Activated T-cell treated with anti-CD3 and anti-CD28 coated beads, Interleukin-2, amount 50 U/mL, for 48 hours (primary cell): ENCODE results near the gene MLLT6.
A peak's percentile ranks its signal among the peaks of the same experiment; 100 is the strongest.
"Not testable (repeated sequence)": the region's sequence is repeated elsewhere in the genome, so short reads cannot be mapped to it uniquely, and the experiment has no call there.

Experiments used
- DNase-seq, 2 experiments: peaks; one replicate each; pipeline ENCODE4 v3.0.0-alpha.2; 2020

MLLT6 gene

GRCh38 chr17:38709104-38709820 is 4.2 kb downstream of the MLLT6 start:
- DNase-seq, result no peak

GRCh38 chr17:38709864-38710603 is 5.0 kb downstream of the MLLT6 start:
- no peak for DNase-seq

DNA sequence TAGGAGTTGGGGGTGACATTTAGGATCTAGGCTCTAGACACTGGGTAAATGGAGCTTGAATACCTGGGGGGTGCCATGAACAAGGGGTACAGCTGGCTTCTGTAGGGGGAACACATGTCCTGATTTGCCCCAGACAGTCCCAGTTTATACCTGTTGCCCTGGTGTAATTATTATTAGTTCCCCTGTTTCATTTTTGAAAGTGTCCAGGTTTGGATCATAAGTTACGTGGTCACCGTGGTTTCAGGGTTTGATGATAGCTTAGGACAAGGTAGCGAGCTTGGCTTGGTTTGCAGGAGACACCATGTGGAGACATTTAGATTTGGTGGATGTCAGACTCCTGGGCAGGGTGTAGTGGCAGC is 5.5 kb downstream of the MLLT6 start:
- DNase-seq, result no peak

DNA sequence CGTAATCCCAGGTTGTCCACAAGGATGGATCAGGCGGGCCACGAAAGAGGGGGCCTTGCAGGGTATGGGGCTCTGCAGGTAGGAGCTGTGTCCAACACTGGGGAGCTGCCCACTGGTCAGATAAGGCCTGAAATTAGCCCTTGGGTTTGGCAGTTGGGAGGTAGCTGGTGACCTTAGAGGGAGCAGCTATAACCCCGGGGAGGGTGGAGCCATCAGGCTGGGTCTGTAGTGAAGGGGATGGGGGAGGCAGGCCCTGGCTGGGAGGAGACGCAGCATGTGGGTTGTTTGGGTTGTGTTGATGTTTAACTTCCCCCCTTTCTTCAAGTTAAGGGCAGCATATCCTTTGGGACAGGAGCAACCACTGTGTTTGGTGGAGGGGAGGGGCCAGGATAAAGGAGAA is 5.9 kb downstream of the MLLT6 start:
- no peak for DNase-seq

GRCh38 chr17:38711792-38712571 is 6.9 kb downstream of the MLLT6 start:
- DNase-seq, result no peak

DNA sequence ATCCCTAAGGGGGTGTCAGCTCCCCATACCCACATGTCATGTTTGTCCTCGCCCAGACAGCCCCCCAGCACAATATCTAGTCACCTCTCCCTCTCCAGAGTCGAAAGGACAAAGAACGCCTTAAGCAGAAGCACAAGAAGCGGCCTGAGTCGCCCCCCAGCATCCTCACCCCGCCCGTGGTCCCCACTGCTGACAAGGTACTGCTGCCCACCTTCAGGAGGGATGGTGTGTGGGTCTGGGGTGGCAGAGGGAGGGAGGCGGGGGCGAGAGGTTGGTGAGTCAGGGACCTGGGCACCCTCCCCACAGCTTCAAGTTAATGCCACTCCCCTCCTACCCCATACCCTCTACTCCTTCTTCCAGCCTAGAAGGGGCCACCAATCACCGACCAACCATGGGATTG is 7.5 kb downstream of the MLLT6 start:
- DNase-seq, result no peak

- DNase-seq, result no peak
Observed at GRCh38 chr17:38713456-38714075, 8.5 kb downstream of the MLLT6 start.

DNA sequence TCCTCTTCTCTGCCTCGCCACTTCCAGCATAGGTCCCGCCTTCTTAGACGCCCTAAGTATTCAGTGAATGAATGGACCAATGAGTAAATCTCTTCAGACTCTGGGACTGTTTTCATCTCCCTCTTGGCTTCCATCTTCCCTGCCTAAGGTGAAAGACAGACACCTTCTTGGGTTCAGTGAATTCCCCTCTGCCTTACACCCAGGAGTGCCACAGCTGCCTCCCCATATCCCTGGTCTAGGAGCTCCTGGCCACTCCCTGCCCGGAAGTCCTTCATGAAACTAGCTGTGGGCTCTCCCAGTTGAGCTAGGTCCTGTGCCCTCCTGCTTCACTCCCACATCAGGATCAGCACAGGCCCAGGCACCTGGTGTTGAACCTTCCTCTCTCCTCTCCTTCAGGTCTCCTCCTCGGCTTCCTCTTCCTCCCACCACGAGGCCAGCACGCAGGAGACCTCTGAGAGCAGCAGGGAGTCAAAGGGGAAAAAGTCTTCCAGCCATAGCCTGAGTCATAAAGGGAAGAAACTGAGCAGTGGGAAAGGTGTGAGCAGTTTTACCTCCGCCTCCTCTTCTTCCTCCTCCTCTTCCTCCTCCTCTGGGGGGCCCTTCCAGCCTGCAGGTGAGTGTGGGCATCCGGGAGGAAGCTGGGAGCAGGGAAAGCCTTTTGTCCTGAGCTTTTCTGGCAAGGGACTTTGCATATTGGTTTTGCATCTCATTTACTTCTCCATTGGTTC is 10.3 kb downstream of the MLLT6 start:
- DNase-seq, result no peak

DNA sequence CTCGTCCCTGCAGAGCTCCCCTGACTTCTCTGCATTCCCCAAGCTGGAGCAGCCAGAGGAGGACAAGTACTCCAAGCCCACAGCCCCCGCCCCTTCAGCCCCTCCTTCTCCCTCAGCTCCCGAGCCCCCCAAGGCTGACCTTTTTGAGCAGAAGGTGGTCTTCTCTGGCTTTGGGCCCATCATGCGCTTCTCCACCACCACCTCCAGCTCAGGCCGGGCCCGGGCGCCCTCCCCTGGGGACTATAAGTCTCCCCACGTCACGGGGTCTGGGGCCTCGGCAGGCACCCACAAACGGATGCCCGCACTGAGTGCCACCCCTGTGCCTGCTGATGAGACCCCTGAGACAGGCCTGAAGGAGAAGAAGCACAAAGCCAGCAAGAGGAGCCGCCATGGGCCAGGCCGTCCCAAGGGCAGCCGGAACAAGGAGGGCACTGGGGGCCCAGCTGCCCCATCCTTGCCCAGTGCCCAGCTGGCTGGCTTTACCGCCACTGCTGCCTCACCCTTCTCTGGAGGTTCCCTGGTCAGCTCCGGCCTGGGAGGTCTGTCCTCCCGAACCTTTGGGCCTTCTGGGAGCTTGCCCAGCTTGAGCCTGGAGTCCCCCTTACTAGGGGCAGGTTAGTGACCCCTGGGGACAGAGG is 11.4 kb downstream of the MLLT6 start:
- no peak for DNase-seq

DNA sequence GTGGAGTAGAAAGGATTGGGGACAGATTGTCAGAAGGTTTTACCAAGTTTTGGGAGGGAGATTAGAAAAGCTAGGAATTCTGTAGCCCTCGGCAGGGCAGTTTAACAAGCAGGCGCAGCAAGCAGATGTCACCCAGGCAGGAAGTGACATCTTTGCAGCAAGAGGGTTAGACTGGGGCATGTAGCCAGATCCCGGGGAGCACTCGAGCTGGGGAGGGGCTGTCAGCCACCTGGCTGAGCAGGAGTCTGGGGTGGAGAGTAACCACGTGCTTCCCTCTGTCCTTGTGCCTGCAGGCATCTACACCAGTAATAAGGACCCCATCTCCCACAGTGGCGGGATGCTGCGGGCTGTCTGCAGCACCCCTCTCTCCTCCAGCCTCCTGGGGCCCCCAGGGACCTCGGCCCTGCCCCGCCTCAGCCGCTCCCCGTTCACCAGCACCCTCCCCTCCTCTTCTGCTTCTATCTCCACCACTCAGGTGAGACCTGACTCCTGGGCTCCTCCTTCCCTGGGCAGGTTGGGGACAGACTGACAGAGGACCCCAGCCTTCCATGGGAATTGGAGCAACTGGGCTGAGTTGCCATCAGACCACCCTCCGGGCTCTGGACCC is 12.2 kb downstream of the MLLT6 start:
- no peak for DNase-seq

DNA sequence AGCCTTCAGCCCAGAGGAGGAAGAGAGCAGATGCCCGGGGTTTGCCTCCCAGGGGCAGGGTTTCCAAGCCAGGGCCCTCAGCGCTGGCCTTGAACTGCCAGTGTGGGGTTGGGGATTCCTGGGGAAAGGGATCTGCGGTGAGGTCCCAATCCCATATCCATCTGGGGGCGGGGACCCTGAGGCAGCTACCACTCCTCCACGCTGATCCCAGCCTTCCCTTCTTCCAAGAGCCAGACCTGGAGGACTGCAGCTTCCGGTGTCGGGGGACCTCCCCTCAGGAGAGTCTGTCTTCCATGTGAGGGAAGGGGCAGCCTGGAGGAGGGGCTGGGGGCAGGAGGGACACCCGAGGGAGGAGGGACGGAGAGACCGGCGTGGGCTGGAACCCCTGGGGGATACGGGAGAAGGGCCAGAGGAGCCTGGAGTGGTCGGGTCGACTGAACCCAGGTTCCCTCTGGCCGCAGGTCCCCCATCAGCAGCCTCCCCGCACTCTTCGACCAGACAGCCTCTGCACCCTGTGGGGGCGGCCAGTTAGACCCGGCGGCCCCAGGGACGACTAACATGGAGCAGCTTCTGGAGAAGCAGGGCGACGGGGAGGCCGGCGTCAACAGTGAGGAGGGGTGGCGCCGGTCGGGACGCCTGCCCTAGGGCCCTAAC is 14.3 kb downstream of the MLLT6 start:
- no peak for DNase-seq

DNA sequence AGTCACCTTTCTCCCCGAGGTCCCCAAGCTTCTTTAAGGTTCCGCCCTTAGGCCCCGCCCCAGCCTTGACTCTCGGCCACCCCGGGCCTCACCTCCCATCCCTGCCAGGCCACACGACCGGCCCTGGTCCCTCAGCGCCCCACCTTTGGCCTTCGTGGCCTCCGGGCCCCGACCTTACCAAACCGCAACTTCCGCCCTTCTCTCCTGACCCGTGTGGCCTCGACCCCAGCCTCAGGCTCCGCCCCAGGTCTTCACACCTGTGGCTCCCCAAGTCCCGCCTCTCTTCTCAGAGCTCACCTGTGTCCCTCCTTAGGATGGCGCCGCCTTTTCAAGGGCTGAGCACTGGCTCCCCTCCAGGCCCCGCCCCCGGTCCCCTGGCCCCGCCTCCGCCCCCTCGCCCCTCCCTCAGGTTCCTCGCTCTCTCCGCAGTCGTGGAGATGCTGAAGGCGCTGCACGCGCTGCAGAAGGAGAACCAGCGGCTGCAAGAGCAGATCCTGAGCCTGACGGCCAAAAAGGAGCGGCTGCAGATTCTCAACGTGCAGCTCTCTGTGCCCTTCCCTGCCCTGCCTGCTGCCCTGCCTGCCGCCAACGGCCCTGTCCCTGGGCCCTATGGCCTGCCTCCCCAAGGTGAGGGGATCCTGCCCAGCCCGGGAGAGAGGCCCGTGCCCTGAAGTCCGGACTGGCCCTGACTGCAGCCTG is 15.0 kb downstream of the MLLT6 start:
- DNase-seq, result no peak

DNA sequence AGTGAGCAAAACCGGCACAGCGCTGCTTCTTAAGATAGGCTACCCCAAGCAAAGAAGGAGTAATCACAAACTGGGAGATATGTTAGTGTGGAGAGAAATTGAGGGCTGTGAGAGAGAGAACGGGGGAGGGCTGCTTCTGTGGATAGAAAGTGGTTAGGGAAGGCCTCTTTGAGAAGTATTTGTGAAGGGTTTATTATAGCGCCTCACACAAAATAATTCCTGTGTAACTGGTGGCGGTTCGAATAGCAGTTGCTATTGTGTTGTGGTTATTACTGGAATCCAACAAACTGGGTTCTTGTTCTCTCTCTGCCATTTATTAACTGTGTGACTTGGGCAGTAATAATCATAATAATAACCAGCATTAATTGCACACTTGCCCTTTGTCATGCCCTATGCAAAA is 15.9 kb downstream of the MLLT6 start:
- no peak for DNase-seq

DNA sequence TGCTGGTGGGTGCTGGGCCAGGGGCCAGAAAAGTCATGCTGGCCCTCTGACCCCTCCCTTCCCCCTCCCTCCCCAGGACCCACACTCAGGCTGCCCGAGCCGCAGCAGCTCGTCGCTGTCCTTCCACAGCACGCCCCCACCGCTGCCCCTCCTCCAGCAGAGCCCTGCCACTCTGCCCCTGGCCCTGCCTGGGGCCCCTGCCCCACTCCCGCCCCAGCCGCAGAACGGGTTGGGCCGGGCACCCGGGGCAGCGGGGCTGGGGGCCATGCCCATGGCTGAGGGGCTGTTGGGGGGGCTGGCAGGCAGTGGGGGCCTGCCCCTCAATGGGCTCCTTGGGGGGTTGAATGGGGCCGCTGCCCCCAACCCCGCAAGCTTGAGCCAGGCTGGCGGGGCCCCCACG is 16.7 kb downstream of the MLLT6 start:
- DNase-seq, result no peak

GRCh38 chr17:38724337-38724988 is 19.4 kb downstream of the MLLT6 start:
- no peak for DNase-seq

DNA sequence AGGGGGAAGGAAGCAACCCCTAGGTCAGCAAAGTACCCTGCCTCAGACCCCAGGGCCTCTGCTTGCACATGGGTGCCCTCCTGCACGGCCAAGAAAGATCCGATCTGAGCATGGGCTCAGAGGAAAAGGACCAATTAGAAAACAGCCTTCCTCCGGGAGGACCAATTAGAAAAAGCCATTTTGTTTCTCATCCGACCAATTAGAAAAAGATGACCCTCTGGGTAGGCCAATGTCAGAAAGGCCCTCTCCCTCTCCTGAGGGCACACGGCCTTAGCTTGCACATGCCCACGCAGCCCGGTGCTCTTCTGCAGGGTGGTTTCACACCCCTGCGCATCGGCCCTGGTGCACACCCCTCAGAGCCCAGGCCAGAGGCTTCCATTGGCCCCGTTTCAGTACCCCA is 20.0 kb downstream of the MLLT6 start:
- no peak for DNase-seq

- not testable (repeated sequence) for DNase-seq
Observed at GRCh38 chr17:38726145-38726544, 21.1 kb downstream of the MLLT6 start.

- peak; percentile 87 for DNase-seq
Observed at GRCh38 chr17:38727736-38728135, 22.7 kb downstream of the MLLT6 start.

DNA sequence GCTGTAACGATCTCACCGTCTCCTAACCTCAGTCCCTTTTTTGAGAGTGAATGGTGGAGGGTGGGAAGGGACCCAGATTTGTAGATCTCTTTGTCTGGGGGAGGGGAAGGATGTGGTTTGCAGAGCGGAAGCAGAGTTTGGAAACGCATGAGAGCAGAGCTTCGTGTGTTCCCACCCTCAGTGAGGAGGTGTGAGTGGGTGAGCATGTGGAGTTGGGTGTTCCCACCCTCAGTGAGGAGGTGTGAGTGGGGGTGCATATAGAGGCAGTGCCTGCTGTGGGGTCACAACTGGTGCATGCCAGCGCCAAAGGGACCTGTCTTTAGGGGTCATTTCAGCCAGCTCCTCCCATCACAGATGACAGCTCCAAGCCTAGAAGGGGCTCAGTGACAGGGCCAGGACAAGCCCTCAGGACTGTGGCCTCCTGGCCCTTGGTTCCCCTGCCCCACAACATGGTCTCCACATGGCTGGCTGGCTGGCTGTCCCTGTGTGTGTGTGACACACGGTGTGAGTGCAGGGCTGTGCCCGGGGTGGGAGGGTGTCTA is 23.3 kb downstream of the MLLT6 start:
- DNase-seq, result peak; percentile 71 to 75
